ENCODE data around the gene VPS13D.
A peak's percentile ranks its signal among the peaks of the same experiment; 100 is the strongest.

Gene VPS13D, protein sequence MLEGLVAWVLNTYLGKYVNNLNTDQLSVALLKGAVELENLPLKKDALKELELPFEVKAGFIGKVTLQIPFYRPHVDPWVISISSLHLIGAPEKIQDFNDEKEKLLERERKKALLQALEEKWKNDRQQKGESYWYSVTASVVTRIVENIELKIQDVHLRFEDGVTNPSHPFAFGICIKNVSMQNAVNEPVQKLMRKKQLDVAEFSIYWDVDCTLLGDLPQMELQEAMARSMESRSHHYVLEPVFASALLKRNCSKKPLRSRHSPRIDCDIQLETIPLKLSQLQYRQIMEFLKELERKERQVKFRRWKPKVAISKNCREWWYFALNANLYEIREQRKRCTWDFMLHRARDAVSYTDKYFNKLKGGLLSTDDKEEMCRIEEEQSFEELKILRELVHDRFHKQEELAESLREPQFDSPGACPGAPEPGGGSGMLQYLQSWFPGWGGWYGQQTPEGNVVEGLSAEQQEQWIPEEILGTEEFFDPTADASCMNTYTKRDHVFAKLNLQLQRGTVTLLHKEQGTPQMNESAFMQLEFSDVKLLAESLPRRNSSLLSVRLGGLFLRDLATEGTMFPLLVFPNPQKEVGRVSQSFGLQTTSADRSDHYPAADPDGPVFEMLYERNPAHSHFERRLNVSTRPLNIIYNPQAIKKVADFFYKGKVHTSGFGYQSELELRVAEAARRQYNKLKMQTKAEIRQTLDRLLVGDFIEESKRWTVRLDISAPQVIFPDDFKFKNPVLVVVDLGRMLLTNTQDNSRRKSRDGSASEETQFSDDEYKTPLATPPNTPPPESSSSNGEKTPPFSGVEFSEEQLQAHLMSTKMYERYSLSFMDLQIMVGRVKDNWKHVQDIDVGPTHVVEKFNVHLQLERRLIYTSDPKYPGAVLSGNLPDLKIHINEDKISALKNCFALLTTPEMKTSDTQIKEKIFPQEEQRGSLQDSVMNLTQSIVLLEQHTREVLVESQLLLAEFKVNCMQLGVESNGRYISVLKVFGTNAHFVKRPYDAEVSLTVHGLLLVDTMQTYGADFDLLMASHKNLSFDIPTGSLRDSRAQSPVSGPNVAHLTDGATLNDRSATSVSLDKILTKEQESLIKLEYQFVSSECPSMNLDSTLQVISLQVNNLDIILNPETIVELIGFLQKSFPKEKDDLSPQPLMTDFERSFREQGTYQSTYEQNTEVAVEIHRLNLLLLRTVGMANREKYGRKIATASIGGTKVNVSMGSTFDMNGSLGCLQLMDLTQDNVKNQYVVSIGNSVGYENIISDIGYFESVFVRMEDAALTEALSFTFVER (N-terminal part only)

DNA sequence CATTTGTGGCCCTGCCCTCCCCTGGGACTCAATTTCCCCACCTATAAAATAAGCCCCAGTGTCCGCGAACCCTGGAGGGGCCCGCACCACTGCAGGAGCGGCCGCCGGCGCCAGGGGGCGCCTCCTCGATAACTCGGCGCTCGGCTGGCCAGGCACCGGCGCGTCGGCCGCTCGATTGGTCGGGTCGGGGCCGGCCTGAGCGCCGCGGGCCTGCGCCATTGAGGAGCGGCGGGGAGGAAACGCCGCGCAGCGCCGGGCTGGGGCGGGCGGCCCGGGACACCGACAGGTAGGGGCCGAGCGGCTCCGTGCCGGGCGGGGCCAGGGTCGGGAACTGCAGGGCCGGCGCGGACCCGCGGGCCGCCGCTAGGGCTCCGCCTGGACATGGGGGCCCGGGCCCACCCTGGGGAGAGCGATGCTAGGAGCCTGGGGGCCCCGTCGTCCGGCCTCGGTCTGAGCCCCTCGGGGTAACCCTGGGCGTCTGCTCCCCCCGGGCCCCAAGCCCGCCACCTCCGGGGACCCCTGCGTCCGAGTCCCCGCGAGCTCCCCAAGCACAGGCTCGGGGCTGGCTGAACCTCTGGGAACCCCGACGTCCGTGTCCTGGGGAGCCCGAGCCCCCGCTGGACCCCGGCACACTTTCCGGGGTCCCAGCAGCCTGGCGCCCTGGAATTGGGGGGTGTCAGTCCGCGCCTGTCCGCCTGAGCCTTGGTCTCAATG lies at the start of gene VPS13D:
Gene VPS13D, plus strand, starts transcription at position 196 of the 714 bp plus-strand sequence. CDS start 4,237 bp downstream, outside the sequence.
- peak; percentile 91 for DNase-seq

- no peak for DNase-seq
Measured at GRCh38 chr1:12180315-12180714, 49.5 kb upstream of the VPS13D start.

- DNase-seq = no peak
Measured at GRCh38 chr1:12180903-12181302, 48.9 kb upstream of the VPS13D start.

- DNase-seq = no peak
Measured at GRCh38 chr1:12181568-12181967, 48.3 kb upstream of the VPS13D start.

- no peak for DNase-seq
Measured at GRCh38 chr1:12182410-12182984, 47.3 kb upstream of the VPS13D start.

DNA sequence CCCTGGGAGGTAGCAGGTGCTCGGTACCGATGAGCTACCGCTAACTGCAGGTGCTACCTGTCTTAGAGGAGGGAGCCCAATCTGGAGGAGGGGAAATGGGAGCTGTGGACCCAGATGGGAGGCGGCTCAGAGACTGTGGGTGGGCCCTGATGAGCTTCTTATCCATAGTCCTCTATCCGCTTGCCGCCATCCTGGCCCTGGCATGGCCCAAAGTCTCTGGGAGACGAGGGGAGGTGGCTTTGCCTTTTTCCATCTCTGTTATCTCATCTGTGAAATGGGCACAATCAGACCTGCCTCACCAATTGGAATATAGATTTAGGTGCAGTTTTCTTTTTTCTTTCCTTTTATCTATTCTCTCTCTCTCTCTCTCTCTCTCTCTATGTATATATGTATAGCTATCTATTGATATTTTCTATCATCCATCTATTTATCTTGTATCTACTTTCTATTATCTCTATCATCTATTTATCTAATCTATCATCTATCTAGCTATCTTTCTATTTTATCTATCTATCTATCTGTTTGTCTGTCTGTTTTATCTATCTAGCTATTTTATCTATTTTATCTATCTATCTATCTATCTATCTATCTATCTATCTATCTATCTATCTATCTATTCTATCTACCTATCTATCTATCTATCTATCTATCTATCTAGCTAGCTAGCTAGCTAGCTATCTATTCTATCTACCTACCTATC lies 46.6 kb upstream of the VPS13D start:
- no peak for DNase-seq

DNA sequence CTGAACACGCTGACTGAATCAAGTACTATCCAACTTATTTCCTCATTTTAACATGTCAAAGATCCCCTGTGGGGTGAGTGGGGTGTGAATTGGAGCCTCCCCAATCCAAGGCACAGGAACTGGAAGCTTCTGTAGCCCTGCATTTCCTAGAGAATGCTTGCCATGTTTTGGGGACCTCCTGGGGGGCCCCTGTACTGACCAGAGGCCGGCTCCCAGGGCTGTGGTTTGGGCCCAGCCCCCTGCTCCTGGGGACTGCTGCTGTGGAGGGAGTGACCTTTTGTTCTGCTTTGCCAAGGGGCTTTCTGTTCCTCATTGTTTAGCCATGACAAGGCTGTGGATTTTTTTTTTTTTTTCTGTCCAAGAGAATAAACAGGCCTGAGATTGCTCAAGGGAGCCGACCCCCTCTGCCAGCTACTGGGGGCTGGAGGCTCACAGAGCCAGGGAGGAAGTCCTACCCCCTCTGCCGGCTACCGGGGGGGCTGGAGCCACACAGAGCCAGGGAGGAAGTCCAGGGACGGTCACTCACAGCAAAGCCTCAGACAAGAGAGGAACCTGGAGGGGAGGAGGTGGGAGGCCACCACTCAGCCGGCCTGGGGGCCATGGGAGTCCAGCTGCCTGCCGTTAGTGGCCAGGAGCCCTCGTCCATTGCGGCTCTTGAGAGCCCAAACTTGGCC lies 45.7 kb upstream of the VPS13D start:
- DNase-seq = no peak

- no peak for DNase-seq
Measured at GRCh38 chr1:12185036-12185917, 44.6 kb upstream of the VPS13D start.

DNA sequence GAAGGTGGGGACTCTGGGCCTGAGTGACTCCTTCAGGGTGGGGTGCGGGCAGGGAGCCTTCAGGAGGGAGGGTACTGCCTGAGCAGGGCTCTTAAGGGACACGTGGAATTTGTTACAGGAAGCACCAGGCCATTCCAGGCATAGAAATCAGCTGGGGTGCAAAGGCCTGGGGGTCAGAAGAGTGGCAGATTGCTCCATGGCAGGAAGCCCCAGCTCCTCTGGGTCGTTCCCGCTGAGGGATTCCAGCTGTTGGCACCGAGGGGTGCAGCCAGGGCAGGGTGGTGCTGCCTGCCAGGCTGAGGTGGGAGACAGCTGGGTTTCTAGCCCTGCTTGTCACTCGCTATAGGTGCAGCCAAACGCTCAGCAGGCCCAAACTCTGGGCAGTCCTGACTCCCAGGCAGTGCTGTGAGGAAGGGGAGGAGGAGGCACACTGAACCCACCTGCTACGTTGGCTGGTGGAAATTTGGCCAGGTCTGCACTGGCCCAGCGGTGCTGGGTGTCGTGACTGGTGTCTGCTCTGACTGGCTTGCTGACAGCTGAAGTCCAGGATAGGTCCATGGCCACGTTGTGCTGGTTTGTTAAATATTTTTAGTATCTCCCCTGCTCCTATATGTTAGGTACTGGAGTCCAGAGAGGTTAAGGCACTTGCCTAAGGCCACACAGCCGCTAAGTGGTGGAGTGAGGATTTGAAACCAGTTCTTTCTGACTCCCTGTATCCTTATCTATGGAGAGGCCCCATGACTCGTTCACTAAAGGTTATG lies 43.7 kb upstream of the VPS13D start:
- DNase-seq = no peak

DNA sequence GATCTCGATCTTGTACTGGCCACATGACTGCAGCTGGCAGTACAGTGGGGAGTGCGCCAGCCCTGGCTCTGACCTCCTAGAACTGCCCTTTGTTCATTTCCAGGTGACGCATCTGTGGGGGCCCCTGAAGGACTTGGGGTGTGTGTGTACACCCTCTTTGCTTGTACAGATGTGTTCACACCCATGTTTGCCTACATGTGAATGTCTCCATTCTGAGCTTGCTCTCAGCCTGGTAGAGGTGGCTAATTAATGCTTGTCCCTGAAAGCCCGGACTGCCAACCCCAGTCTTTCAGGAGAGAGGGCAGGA lies 43.2 kb upstream of the VPS13D start:
- no peak for DNase-seq

- DNase-seq = no peak
Measured at GRCh38 chr1:12188115-12188514, 41.7 kb upstream of the VPS13D start.

- no peak for DNase-seq
Measured at GRCh38 chr1:12188657-12189327, 41.0 kb upstream of the VPS13D start.

GRCh38 chr1:12189328-12189682 lies 40.5 kb upstream of the VPS13D start:
- no peak for DNase-seq

DNA sequence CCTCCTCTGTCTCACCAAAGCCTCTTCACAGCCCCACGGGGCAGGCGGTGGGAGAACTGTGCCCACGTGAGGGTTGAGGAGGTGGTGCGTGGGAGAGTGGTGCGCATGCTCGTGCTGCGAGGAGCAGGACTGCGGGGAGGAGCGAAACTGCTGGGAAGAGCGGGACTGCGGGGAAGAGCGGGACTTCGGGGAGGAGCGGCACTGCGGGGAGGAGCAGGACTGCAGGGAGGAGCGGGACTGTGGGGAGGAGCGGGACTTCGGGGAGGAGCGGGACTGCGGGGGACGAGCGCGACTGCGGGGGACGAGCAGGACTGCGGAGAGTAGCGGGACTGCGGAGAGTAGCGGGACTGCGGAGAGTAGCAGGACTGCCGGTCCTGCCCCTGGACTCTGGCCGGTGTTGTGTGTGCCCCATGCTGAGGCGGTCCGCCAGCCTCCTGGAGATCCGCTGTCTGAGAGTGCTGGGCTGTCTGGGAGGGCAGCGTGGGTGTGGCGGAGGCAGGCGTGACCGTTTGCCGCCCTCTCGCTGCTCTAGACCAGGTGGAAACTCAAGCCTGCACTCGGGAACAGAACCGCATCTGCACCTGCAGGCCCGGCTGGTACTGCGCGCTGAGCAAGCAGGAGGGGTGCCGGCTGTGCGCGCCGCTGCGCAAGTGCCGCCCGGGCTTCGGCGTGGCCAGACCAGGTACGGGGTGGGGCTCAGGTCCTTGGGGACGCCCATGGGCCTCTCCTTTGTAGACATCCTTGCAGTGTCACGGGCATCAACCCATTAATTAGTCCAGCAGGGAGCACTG lies 38.4 kb upstream of the VPS13D start:
- no peak for DNase-seq

GRCh38 chr1:12194666-12195216 lies 35.1 kb upstream of the VPS13D start:
- DNase-seq = no peak

GRCh38 chr1:12195416-12195815 lies 34.4 kb upstream of the VPS13D start:
- DNase-seq = no peak
